ENCODE measurements around the gene CEACAM16. TPM values are rescaled to one million over a fixed set of nuclear protein-coding genes. Genes with fewer than 3 reads are reported as not detected.
"Not testable (repeated sequence)": the region's sequence is repeated elsewhere in the genome, so short reads cannot be mapped to it uniquely, and the experiment has no call there.

CEACAM16 gene
- total RNA-seq, 1 experiment from 2014 or later = not detected

DNA sequence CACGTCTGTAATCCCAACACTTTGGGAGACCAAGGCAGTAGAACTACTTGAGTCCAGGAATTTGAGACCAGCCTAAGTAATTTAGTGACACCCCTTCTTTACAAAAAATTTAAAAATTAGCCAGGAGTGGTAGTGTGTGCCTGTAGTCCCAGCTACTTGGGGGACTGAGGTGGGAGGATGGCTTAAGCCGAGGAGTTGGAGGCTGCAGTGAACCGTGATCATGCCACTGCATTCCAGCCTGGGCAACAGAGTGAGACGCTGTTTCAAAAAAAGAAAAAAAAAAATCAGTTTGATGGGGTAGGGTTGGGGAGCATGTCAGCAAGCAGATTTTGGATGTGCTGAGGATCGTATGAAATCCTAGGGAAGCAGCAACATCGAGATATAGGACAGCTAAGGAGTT, 23.4 kb upstream of the CEACAM16 start:
- DNase-seq (ENCODE audit: low read depth) = no peak

DNA sequence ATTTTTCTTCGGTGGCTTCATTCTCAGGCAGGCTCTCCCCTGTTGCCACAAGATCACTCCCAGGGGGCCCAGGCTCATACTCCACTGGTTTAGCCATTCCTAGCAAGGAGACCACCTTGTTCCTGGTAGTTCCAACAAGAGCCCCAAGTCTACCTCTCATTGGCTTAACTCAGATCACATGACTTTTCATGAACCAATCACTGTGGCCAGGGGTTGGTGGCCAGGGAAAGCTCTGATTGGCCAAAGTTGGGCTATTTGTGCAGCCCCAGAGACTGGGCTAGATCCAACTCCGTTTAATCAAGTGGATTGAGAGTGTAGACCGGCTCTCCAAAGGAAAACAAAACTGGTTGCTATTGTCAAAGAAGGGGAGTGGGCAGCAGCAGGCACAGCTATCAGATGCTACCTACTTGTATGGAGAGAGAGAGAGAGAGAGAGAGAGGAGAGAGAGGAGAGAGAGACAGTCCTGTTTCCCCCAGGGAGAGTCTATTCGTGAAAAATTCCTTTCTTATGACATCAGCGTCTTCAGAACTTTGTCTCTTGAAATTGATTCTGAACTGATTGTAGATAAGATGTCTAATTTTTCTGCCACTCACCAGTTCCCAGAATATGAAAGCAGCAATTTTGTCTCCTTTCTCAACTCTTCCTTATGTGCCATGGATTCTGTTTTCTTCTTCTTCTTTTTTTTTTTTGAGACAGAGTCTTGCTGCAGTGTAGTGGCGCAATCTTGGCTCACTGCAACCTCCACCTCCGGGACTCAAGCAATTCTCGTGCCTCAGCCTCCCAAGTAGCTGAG, 21.7 kb upstream of the CEACAM16 start:
- peak; percentile 46 for DNase-seq (ENCODE audit: low read depth)

GRCh38 chr19:44680536-44680935, 18.4 kb upstream of the CEACAM16 start:
- no peak for DNase-seq (ENCODE audit: low read depth)

DNA sequence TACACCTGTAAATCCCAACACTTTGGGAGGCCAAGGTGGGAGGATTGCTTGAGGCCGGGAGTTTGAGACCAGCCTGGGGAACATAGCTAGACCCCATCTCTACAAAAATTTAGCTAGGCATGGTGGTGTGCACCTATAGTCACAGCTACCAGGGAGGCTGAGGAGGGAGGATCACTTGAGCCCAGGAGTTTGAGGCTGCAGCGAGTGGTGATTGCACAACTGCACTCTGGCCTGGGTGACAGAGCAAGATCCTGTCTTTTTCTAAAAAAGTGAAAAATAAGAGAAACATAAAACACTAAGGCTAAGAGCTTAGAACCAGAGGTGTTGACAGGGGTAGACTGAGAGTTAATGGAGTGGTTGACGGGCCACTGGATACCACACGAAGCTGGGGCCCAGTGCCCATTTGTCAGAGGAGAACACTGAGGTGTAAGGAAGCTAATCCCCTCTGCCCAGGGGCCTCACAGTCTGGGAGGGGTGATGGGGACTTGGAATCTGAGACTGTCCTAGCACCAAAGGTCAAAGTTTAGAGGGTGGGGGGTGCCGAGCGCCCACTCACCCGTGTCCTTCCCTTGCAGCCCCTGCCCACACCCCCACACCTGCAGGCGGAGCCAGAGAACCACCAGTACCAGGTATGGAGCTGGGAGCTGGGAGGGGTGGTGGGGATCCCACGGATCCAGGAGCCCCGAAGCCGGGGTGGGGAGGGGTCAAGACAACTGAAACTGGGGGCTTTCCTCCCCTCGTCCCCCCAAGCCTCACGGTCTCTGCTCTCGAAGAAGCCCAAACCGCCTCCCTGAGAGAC, 16.8 kb upstream of the CEACAM16 start:
- no peak for DNase-seq (ENCODE audit: low read depth)

- no peak for DNase-seq (ENCODE audit: low read depth)
Observed at GRCh38 chr19:44682807-44683206, 16.1 kb upstream of the CEACAM16 start.

GRCh38 chr19:44683434-44684210, 15.3 kb upstream of the CEACAM16 start:
- no peak for DNase-seq (ENCODE audit: low read depth)

GRCh38 chr19:44684396-44684795, 14.6 kb upstream of the CEACAM16 start:
- DNase-seq (ENCODE audit: low read depth) = not testable (repeated sequence)

GRCh38 chr19:44684892-44685863, 13.8 kb upstream of the CEACAM16 start:
- DNase-seq (ENCODE audit: low read depth) = peak; percentile 72

DNA sequence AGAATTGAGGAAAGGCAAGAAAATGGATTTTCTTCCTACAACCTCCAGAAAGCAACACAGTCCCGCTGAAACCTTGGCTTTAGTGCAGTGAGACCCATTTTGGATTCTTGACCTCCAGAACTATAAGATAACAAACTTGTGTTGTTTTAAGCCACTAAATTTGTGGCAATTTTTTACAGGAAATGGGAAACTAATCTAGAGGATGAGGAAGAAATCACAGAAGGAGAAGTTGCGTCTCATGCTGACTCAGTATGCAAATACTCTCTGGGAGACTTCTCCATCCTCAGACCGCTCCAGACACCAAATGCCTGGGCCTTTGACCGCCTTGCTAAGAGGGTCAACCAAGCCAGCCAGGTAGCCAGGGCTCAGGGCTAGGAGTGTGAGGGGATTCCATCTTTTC, 13.1 kb upstream of the CEACAM16 start:
- DNase-seq (ENCODE audit: low read depth) = no peak

GRCh38 chr19:44686896-44687295, 12.1 kb upstream of the CEACAM16 start:
- DNase-seq (ENCODE audit: low read depth) = peak; percentile 55

DNA sequence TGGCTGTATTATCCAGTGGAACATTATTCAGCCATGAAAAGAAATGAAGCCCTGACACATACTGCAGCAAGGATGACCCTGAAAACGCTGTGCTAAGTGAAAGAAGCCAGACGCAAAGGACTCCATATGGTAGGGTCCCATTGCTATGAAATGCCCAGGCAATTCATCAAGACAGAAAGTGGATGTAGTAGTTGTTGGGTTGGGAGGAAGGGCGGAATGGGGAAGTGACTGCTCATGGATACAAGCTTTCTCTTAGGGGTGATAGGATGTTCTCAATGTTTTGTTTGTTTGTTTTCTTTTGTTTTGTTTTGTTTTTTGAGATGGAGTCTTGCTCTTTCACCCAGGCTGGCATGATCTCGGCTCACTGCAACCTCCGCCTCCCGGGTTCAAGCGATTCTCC, 11.1 kb upstream of the CEACAM16 start:
- no peak for DNase-seq (ENCODE audit: low read depth)

GRCh38 chr19:44689290-44690130, 9.4 kb upstream of the CEACAM16 start:
- DNase-seq (ENCODE audit: low read depth) = peak; percentile 43

DNA sequence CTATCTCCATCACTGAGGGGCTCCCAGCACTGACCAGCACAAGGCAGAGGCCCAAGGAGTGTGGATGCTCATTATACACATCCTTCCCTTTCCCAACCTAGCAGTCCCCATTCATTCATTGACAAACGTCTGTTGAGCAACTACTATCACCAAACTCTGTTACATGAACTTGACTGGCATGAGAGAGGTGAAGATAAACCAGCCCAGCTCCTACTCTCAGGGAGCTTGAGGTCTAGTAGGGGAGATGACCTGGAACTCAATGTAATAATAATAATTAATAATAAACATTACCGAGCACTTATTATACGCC, 8.9 kb upstream of the CEACAM16 start:
- DNase-seq (ENCODE audit: low read depth) = no peak

DNA sequence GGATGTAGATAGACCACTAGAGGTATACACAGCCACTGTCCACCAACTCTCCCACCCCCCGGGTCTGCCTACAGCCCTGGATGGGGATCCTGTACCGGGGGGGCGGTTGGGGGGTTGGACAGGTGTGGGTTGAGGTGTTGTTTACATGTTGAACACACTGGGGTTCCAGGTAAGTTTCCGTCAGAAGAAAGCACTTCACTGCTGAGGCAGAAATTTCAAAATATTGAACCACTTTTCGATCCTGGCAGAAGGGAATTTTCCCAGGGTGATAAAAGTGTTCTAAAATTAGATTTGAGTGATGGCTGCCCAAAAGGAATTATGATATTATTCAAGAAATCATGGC, 6.6 kb upstream of the CEACAM16 start:
- DNase-seq (ENCODE audit: low read depth) = no peak

GRCh38 chr19:44694184-44694579, 4.8 kb upstream of the CEACAM16 start:
- DNase-seq (ENCODE audit: low read depth) = no peak

DNA sequence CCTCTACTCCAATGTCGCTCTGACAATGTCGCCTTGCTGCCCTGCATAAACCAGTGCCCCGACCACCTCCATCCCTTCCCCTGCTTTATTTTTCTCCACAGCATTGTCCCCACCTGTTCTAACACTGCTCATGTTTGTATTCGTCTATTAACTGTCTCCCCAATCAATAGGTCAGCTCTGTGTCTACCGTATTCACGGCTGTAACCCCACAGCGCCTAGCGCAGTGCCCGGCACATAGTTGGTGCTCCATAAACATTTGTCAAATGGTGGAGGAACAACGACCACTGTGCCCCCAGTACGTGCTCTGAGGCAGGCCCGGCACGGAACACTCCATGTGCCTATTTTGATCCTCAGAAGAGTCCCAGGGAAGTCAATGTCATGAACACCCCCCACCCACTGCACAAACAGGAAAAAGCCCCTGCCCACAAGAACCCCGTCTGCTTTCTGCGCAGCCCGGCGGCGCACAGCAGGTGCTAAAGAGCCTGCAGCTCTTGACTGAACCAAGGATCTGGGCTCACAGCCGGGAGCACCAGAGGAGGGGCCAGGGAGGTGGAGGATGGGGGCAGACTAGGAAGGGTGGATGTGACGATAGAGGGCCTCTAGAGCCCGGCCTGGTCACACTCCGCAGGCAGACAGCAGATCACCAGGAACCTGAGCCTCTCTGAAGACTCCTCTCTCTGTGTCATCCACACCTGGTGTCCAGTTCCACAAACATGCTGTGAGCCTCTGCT, 1.8 kb upstream of the CEACAM16 start:
- no peak for DNase-seq (ENCODE audit: low read depth)

DNA sequence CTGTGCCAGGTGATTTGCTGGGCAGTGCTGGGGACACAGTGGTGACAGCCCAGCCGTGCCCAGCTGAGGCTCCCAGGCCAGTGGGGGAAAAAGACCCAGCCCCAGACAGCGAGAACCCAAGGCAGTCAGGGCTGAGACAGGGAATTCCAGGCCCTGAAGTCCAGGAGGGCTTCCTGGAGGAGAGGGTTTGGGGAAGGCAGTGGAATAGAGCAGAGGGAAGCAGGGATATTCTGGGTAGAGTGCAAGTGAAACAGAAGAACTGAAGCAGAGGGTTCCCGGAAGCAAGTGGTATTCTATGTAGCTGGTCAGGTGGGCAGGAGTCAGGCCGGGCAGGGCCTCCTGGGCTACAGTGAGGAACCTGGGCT, 1.3 kb upstream of the CEACAM16 start:
- DNase-seq (ENCODE audit: low read depth) = no peak

DNA sequence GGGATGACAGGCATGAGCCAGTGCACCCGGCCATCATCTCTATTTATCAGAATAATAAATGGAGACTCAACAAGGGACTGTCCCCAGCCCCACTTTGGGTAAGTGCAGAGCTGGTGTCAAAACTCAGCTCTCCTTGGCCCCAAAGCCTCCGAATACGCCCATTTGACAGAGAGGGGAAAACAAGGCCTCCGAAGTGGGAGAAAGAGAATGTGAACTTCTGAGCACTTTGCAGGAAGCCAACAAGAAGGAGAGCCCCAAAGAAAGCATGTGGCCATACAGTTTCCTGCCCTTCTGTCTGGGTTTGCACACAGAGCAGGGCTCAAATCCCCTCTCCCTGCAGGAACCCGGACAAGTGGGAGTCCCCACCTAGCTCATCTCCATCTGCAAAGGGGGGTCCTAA, 1.6 kb downstream of the CEACAM16 start:
- no peak for DNase-seq (ENCODE audit: low read depth)

DNA sequence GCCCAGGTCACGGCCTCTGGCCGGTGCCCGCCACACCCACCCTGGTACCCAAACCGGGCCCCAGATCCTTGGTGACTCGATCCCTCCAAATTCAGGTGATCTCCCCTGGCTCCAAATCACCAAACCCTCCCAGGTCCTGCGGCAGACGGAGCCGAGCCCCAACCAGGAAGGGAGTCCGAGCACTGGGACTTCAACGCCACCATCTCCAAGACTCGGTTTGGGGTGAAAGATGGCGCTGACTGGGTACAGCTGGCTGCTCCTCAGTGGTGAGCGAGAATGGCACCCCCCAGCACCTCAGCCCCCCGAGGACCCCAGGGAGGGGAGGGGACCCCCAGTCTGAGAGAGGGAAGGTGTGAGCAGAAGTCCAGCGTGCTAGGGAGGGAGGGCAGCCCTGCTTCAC, 2.3 kb downstream of the CEACAM16 start:
- no peak for DNase-seq (ENCODE audit: low read depth)

Data from LHCN-M2 (cell line).